NCI-H1417 (cell line): ENCODE data around the gene ANKRD40CL.
A peak's percentile ranks its signal among the peaks of the same experiment; 100 is the strongest.

Experiments
- DNase-seq, 3 experiments: peaks; one replicate each; lab custom pipeline; 2025; lab: John Stamatoyannopoulos, UW

The ANKRD40CL gene

DNA sequence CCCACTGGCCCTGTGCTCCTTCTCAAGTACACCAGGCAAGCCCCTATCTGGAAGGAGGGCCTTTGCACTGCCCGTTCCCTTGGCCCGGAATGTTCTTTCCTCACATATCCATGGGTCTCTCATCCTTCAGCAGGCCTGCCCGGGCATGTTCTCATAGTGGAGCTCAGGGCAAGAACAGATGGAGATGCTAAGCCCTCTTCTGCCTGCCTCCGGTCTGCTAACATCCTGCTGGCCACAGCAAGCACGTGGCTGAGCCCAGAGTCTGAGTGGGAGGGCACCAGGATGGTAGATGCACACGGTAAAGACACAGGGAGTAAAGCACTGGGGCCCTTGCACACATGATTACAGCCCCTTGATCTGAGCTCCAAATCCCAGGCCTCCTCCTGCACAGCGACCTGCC lies 19.8 kb upstream of the ANKRD40CL start:
- DNase-seq, result no peak

DNA sequence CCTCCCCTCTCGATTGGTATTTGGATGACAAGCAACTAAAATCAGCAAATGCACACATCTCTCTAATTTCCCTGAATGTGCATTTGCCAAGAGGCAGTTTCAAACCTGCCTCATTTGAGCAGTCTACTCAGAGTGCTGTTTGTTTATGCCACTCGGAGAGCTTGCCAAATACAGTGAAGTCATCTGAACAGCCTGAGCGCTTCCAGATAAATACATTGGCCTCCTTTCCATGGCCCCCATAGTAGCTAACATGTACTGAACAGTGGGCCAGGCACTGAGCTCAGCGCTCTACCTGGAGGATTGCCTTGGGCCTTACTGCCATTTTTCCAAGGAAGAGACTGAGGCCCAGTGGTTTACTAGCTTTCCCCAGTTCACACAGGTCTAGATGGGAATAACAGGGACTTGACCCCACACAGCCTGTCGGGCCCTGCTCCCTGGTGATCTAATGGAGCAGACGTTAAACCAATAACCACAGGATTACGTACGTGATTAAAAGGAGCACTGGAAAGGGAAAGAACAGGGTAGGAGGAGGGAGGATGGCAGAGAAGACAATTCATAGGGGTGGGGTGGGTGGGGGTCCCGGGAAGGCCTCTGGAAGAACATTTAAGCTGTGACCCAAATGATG lies 18.7 kb upstream of the ANKRD40CL start:
- peak in 1 of 3 experiments; percentile 5 for DNase-seq

DNA sequence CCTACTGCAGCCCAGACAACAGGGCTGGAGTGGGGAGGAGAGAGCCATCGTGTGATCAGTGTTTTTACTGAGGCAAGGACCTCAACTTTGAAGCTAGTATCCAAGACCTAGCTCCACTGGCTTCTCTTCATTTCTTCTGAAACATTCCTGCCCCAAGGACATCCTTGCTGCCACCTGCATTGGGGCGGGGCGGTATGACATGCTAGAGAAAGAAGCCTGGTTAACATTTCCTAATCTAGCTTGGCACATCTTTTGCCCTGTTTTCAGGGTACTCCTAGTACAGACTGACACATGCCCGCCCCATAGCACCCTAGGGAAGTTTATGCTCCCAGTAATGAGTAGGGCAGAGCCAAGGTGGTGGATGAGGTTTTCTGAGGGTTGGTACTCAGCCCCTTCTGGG lies 17.8 kb upstream of the ANKRD40CL start:
- no peak for DNase-seq

DNA sequence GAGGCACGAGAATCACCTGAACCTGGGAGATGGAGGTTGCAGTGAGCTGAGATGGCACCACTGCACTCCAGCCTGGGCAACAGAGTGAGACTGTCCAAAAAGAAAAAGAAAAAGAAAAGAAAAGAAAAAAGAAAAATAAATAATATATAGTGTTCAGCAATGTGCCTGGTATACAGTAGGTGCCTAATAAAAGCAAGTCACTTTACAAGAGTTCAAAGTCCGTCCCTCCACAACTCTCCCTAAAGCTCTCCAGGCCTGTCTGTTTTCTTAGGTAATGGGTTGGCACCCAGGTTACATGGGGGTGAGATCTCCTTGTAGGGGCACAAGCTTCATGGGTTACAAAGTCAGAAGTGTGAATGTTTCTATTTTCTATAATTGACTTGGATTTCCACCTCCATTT lies 16.6 kb upstream of the ANKRD40CL start:
- DNase-seq, result no peak

DNA sequence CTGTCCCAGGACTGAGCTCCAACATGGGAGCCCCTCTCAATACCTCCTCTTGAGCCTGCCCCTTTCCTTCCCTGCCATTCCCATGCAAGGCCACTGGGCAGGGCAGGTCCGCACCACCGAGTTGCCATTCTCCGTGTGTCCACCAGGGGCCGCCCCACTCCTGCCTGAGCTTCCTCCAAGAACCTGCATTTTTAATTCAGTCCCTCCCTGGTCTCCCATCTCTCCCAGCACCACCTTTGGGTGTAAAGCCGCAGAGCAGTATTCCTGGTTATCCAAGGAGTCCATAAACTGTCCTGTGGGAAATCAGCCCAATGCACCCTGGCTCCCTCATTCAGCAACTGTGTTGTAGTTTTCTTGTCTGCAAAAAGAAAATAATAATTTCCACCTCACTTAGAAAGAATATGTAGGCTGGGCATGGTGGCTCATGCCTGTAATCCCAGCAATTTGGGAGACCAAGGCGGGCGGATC lies 15.9 kb upstream of the ANKRD40CL start:
- peak; percentile 74 to 89 (median 78) for DNase-seq

DNA sequence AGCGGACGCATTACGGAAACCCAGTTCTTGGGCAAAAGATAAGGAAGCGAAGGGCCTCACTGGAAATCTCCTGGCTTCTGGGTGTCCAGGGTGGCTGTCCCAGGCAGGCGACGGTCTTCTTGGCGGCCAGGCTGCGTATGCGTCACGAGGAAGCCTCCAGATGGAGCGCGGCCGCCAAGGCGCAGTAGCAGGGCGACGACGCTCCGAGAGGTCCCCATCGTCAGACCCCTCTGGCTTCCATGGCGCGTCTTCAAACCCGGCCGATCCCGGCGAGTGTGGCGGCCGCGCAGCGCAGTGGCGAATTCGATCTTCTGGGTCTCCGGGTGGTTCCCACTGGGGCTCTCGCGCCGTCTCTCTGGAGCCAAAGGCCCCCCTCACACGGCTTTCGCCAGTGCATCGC lies 13.8 kb upstream of the ANKRD40CL start:
- no peak for DNase-seq

DNA sequence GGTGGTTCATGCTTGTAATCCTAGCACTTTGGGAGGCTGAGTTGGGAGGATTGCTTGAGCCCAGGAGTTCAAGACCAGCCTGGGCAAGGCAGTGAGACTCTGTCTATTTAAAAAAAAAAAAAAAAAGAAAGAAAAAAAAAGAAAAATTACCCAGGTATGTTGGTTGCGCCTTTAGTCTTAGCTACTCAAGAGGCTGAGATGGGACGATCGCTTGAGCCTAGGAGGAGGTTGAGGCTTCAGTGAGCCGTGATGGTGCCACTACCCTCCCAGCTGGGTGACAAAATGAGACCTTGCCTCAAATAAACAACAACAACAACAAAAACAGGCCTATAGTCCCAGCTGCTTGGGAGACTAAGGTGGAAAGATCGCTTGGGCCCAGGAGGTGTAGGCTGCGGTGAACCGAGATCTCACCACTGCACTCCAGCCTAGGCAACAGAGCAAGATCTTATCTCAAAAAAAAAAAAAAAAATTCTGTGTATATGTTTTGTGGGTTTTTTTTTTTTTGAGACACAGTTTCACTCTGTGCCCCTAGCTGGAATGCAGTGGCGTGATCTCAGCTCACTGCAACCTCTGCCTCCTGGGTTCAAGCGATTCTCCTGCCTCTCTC lies 12.5 kb upstream of the ANKRD40CL start:
- no peak for DNase-seq

DNA sequence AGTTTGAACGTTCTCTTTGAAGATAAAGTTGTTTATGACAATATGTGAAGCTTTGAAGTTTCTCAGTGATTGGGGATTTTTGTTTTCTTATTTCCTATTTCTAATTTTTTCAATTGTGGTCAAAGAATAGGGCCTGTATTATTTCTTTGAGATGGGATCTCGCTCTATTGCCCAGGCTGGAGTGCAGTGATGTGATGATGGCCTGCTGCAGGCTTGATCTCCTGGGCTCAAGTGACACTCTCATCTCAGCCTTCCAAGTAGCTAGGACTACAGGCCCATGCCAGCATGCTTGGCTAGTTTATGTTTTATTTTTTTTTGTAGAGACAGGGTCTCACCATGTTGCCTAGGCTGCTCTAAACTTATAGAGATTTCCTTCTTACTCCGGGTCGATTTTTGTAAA lies 11.7 kb upstream of the ANKRD40CL start:
- DNase-seq, result no peak

DNA sequence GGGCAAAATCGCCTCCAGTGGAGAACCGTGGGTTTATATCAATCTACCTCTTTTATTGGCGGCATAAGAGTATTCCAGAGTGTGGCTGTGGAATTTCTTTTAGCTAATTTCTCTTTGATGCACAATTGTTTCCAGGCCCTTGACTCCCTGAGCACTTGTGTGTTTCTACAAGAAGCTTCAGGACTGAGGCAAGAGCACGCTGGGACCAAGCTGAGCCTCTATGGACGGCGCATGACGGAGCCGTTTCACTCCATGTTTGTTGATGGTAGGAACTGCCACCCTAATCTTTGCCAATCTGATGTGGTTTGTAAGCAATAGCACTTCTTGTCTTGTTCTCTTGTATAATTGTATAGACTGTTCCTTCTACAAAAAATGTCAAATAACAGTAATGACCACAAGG lies 11.2 kb upstream of the ANKRD40CL start:
- DNase-seq, result no peak

DNA sequence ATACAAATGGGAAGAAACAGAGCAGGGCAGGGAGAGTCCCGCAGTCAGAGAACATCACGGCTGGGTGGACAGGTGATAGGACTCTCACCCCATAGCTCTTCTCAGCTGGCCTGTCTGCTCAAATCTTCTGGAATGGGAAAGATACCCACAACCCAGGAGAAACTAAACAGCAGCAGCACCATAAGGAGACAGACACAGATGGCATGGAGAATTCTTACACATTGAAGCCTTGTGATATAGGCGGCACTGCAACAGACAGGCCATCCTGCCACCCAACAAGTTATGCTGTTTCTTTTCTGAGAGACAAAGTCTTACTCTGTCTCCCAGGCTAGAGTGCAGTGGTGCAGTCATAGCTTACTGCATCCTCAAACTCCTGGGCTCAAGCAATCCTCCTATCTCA lies 8.6 kb upstream of the ANKRD40CL start:
- no peak for DNase-seq

DNA sequence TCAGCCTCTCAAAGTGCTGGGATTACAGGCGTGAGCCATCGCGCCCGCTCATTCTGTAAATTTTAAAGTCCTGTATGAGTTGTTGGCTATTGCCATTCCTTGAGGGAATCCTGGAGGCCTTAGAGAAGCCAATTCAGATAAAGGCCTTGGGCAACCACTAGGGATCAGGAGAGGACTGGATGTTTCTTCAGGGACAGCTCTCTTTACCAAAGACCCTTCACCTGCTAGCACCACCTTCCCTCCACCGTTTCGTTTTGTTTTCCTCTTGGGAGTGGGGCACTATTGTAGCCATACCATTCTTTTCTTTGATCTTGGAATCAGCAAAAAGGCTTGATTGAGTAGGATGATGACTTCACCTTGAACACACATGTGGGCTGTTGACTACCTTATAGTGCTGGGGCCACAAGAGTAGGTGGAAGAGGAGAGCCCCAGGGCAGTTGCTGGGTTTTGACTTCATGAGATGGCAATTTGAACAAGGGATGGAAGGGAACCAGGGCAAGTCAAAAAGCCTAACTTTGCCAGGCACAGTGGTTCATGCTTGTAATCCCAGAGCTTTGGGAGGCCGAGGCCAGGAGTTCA lies 7.0 kb upstream of the ANKRD40CL start:
- DNase-seq, result no peak

DNA sequence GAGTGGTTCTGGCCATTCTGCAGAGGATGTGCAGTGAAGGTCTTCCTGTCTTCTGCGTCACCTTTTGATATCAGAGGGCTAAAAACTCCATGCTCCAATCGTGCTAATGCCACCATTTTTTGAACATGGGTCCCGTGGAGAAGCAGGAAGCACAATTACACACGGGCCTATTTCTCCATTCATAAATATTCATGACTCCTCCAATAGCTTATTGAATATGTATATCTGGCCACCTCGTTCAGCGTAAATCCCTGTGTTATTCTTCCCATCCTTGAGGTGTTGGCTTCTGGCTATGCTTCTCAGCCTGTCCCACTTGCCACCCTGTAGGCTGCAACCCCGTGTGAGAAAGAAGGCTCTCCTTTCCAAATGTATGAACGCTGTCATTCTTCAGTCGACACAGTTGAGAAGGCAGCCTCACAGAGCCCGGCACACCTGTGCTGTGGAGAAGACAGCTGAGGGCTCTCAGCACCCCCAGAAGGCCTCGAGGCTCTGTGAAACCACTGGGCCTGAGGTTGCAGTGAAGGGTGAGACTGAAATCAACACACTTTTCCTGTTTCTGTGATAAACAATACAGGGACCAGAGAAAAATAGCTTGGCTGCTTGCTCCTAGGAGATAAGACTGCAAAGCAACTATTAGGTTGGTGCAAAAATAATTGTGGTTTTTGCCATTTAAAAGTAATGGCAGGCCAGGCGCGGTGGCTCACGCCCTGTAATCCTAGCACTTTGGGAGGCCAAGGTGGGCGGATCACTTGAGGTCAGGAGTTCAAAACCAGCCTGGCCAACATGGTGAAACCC lies 4.9 kb upstream of the ANKRD40CL start:
- DNase-seq, result no peak

DNA sequence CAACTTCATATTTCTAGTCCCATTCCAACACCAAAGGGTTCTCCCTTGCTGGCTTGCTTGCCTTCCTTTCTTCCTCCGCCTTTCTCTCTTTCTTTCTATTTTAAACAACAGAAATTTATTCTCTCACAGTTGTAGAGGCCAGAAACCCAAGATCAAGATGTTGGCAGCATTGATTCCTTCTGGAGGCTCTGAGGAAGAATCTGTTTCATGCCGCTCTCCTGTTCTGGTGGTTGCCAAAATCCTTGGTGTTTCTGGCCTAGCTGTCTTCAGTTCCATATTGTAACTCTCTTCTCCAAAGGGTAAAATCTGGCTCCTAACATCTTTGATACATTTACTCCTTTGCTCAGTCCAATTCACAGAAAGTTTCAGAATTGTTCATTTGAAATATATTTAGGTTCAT lies 3.0 kb upstream of the ANKRD40CL start:
- DNase-seq, result no peak

DNA sequence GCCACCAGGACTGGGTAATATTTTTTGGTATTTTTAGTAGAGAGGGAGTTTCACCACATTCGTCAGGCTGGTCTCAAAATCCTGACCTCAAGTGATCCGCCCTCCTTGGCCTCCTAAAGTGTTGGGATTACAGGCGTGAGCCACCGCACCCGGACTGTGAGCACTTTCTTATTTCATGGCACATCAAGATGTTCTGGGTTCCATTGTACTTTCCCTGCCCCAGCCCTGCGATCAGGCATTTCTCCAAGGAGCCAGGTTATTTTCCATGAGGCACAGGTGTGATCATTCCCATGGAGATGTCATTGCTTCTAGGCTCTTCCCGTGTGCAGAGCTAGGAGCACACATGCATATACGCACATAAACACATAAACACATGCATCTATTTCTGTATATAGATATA lies 2.6 kb upstream of the ANKRD40CL start:
- no peak for DNase-seq

DNA sequence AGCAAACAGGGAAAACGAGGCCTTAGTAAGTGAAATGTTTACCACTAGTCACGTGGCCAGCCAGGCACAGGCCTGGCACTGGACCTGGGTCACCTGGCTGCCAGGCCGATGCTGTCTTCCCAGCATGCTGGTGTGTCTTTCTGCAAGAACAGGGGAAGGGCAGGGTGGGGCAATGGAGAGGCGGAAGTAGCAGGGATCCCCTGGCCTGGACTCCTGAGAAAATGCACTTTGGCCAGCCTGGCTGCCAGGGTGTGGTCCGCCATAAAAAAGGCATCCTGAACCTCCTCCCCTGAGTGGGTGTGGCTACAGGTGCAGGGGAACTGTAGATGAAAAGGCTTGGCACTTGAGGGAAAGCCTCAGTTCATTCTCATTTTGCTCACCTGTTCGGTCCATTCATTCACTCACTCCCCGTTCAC lies 1.0 kb upstream of the ANKRD40CL start:
- DNase-seq, result peak in 1 of 3 experiments; percentile 64

DNA sequence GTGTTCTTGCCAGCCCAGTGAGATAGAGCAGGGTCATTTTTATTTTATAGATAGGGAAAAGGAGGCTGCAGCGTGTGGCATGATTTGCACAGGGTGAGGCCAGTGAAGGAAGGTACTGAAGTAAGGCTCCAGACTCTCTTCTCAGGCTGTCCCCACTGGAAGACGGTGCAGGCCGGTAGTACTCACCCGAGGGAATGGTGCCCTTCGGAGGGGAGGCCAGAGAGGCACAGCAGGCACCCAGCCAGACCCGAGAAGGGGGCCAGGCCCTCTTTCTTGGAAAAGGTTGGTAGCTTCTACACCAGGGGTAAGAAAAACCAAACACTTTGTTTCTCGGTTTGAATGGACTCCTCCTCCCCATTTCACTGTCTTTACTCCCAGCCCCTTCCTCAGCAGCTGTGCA lies 288 bp downstream of the ANKRD40CL start:
- DNase-seq, result no peak

DNA sequence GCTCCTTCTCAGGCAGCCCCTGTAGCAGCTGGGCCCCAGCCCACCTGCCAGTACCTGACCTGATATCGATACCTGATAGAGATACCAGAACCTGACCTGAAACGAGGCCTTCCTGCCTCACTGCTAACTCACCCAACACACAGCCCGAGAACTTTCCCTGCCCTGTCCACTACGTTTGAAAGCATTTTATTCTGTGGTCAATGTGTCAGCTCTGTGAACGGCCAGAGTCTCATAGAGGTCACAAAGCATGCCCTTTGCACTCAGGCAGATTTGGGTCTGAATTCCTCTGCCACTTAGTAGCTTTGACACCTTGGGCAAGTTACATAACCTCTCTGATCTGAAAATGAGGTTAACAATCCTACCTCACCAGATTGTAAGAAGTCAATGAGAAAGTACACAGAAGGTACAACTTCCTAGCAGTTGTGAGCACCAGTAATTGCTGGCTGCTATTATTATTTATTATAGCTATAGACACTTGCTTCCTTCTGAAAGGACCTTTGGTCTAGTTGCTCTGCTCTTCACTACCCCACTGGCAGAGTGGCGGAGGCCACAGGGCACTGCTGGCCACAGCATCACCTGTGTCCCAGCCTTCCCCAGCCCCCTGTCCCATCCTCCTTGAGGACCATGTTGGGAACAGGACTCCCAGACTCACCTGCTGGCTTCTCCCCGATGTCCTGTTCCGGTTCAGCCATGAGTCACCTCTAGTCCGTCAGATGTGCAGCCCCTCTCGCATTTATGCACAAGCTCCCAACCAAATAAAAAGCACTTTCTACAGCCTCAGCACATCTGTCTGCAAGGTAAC lies 895 bp downstream of the ANKRD40CL start:
- no peak for DNase-seq

DNA sequence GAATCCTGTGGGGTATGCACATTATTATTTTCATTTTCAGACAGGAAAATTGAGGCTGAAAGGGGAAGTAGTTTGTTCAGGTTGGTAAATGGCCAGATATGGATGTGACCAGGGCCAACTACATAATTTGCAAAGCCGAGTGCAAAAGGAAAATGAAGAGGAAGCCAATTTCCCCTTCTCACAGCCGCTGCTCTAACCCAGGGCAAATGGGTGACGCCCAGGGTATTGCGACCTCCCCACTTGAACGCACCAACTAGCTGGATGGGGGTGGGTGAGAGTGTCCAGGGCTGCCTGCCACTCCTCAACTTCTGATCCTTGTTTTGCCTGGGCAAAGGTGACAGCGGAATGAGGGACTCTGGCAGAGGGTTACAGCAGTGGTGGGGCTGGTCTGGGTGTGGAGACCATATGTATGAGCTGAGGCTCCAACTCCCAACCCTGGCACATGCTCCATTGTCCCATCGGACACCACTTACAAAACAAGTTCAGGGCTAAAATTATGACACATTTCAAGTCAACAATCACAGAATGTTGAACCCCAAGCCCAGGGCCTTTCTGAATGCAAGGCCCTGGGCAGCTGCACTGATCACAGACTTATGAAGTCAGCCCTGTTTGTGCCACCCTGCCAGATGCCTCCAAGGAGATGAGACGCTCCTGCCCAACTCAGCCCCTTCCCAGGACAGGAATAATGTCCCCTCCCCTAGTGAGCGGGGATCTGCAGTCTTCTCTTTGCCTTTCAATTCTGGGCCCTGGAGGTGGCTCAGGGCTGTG lies 1.7 kb downstream of the ANKRD40CL start:
- DNase-seq, result no peak

DNA sequence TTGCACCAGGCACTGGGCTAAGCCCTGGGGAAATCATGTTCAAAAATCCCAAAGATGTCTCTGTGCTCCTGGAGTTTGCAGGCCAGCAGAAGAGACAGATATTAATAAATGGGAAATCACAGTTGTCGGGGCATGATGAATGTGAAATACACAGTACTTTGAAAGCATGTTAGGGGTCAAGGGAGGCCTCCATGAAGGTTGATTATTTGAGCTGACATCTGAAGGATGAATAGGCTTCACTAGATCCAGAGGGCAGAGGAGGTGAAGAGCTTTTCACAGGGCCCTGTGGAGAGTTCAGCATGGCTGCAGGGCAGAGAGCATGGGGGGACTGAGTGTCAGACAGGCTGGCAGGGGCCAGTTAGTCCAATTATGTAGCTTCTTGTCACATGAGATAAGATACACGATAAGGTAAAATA lies 2.6 kb downstream of the ANKRD40CL start:
- DNase-seq, result no peak

DNA sequence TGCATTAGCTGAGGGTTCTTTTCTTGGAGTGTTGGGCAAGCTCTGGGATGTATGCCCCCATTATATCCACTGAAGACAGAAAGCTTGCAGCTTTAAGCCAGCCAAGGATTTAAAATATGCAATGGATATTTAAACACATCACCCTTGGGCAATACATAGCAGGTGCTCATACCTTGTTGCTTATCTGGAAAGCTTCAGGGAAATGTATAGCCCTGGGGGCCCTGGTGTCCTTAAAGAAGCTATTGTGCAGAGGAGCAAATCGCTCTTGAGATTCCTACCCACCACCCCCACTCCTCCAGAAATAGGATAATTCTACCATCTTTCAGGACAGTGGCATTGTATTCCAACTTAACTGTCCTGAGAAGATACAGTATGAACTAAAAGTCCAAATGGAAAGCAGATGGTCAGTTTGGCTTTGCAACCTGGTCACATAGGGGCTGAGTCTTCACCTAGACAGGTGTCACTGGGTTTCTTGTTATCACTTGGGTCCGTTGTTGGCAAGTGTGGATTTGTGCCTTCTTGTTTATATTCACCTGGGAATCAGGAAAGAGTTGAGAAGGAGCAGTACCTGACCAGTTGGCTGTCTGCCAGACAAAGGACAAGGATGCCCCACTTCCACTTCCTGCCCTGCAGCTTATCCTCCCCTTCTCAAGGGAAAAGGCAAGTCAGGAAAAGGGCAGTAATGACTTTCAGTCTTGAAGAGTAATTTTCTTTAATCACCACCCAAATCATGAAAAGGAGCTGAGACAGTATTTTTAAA lies 3.4 kb downstream of the ANKRD40CL start:
- peak; percentile 7 to 51 (median 9) for DNase-seq
